NCI-H128 (cell line): Measurements from ENCODE around the gene ARID1B.

Experiments used
- DNase-seq: peaks from one replicate; lab custom pipeline; 2025; ENCODE audit not compliant: unreplicated experiment; lab: John Stamatoyannopoulos, UW

ARID1B gene

DNA sequence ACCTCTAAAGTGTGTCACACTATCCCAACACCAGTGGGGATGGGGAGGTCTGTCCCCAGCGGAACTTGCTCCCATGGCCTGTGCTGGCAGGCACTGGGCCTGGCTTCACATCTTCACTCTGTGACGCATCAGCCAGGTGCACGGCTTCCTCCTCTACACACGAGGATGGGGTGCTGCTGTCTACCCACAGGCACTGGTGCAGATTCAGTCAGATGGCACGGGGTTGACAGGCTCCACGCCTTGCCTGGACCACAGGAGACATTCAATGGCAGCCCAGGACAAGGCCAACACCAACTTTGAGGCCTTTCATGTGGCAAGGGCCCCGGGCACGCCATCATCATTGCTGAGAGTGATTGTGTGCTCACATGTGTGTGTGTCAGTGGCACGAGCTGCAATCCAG, 453.7 kb downstream of the ARID1B start:
- no peak for DNase-seq

DNA sequence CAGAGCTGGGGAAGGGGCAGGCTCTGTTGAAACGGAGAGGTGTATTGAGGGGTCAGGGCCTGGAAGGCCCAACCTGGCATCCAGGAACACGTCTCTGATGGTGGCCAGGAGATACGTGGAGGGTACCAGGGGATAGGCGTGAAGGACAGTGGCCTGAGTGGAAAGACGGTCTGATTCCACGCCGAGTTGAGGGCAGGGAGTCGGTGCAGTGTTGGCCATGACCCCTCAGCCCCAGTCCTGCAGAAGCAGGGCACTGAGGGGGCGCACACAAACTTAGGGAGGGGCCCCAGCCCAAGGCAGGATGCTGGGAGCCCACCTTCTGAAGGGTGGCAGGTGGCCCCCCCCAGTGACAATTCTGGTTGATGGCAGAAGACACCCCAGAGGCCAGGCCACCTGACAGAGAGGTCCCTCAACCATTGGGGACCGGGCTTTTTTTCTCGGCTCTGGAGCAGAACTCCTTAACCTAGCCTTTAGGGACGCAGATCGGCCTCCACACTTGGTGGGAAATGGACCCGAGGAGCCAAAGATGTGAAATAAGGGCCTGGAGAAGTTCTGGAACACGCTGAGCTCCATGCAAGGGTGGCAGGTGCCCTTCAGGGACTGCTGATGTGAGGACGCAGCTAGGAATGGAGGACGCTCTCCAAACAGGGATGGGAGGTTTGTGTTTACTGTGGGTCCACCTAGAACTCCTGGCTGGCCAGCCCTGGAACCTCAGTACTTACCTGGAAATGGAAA, 455.1 kb downstream of the ARID1B start:
- DNase-seq = no peak

DNA sequence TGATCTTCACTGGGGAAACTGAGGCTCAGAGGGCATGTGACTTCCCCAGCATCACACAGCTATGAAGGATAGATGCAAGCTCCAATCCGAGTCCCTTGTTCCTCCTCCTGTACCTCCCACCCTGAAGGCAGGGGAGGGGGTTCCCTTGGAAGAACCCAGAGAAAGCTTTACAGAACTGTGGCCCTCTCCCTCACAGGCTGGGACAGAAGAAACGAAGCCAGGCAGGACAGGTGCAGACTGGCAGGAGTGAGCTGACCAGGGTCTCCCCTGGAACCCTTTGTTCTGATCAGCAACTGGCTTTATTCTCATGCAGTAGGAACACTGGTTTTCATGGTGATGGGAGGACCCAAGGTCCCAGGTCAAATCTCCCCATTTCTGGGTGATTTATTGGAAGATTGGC, 456.0 kb downstream of the ARID1B start:
- DNase-seq = no peak

DNA sequence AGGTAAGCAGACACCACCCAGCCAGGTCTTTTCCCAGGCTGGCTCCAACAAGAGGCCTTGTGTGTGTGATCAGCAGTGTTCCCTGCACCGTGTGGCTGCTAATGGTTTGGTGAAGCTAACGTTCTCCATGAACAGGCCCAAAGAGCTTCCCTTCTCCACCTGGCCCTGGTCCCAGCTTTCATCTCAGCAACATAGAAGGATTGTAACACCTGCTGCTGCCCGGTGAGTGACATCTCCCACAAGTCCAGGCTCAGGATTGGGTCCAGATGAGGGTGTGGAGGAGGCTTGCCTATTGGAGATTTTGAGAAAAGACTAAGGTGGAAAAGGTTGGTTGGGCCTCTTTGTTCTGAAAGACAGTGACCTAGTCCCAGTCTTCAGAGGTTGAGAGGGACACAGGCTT, 456.5 kb downstream of the ARID1B start:
- DNase-seq = no peak

DNA sequence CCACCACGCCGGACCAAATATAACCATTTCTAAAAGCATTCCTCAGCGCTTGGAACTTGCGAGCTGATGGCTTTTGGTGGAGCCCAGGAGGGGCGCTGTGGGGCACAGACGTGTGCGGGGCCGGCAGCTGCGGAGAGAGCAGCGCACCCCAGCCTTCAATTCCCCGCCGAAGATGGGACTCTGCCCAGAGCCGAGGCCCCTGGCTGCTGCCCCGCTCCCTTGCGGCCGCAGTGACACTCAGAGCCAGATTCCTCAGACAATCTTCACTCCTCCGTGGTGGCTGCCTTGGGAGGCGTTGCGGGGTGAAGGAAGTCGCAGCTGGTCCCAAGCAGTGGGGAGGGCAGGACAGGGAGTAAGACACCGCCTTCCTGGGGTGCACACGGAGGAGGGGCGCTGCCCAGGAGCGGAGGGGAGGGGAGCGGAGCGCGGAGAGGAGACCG, 458.4 kb downstream of the ARID1B start:
- DNase-seq = no peak

DNA sequence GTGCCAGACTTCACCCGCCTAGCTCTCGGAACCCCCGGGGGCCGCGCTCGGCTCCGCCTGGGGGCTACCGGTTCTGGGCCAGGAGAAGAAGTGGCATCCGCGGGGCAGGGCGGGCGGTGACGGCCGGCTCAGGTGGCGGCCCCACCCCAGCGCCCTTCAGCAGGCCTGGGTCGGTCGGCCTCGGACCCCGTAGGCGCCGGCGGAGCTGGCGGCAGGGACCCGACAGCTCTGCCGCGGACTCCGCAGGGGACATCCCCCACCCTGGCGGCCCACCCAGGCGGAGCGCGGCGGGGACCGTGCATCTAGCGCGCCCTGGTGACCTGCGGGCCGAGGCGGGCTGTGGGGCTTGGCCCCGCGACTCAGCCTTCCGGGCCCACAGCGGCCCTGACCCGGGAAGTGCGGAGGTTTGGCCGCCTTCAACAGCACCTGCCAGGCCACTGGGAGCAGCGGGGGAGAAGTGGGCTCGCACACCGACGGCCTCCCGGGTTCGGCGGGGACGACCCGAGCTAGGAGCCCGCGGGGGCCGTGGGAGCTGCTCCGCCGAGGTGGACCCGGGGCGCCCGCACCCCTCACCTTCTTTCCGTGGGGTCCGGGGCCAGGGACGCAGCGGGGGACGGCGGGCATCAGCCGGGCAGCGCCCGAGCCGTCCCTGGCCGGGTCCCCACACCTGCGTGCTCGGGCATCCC, 459.0 kb downstream of the ARID1B start:
- DNase-seq = no peak

DNA sequence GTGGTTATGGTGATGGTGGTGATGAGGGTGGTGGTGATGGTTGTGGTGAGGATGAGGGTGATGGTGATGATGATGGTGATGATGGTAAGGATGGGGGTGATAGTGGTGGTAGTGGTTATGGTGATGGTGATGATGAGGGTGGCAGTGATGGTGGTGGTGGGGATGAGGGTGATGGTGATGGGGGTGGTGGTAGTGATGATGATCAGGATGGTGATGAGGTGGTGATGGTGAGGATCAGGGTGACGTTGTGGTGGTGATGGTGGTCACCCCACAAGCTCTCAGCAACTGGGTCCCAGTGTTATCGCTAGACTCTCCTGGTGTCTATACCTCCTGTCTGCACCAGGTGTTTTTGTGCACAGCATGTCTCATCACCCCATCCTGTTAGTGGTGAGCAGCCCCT, 461.2 kb downstream of the ARID1B start:
- DNase-seq = no peak

DNA sequence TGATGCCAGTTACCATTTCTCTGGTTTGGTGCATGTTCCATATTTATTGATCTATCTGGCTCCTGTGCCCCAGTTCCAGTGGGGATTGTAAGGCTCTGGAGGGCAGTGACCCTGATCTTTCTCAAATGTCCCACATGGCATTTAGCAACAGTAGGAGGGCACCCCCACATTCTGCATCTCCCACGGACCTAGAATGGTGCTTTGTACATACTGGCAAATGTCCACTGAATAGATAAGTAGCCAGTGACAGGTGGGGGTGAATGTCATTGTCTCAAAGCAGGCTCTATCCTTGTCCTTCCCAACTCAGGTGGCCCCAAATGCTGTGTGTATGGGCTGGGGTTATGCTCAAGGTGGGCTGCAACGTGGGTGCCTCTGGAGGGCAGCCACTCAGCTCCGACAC, 462.0 kb downstream of the ARID1B start:
- no peak for DNase-seq

DNA sequence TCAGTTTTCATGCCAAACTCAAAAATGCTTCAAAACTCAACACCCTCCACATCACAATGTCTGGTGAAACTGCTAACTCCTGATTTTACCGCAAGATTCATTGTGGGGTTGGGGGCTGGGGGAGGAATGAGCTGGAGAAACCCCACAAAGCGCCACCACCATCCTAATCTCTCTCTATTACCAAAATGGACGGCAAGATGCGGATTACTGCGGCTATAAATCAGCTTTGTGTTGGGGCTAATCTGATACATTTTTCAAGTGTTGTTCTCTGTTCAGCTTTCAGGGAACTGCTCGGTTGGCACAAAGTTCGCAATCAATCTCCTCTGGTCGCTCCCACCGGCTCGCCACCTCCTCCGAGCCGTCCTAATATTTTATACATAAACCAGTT, 462.5 kb downstream of the ARID1B start:
- DNase-seq = no peak

DNA sequence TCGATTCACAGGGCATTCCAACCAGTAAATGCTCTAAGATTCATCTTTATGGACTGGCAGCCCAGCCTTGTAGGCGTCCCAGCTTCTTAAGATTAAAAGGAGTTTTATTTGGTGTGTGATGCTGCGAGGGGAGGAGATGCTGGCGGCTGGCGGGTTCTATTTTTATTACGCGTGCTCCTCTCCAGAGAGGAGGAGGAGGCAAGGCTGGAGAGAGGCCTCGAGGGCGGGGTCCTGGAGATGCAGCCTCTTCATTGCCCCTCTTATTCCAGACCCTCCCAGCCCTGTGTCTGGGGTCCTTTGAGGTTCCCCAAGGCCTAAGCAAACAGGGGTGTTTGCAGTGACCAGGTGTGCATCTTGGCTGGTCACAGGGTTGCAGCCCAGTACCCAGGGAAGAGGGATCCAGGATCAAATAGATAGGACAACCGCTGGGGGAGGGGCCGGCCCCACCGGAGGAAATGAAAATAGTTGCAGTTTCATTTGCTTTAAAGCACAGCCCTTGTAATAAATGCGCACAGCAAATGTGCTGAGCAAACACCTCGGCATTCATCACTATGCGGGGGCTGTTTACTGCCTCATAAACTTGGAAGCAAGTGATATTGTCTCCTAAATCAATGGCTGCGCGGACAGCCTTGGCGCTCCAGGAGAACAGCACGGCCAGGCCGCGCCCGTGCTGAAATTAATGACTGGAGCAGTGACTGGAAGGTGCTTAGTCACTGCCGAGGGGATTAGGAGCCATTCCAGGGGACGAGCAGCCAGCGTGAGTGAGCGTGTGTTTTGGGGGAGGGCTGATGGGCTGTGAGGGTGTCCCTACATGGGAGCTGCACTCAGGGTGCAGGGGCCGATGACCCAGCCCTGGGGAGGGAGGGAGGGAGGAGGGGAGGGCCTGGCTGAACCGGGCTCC, 463.1 kb downstream of the ARID1B start:
- DNase-seq = no peak

DNA sequence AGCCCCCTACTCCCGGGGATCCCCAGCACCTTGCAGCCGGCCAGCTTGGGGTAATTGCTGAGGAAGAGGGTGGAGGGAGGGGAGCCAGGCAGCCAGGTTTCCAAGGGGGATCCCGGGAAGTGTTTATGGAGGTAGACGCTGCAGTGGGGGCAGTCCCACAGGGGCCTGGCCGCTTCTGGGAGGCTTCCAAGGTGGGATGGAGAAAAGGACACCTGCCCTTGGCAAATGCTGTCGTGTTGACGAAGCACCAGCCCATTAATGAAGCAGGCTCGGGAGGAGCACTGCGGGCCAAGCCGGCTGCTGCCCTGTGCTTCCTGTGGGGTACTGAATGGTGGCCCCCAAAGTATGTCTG, 463.8 kb downstream of the ARID1B start:
- no peak for DNase-seq

DNA sequence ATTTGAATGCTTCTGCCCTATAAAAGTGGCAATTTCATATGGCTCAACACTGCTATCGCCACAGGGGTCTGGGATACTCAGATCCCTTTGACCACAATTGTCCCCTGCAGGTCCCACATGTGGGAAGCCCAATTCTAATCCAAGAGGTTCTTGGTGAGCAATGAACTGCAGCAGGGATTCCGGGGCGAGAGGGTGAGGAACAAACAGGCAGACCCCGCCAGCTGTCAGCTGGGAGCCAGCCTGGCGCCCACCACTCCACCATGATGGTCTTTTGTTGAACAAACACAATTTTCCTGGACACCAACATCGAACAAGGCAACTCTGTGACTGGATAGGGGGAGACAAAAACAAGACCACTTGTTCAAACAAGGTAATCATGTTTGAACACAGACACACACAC, 465.6 kb downstream of the ARID1B start:
- no peak for DNase-seq

DNA sequence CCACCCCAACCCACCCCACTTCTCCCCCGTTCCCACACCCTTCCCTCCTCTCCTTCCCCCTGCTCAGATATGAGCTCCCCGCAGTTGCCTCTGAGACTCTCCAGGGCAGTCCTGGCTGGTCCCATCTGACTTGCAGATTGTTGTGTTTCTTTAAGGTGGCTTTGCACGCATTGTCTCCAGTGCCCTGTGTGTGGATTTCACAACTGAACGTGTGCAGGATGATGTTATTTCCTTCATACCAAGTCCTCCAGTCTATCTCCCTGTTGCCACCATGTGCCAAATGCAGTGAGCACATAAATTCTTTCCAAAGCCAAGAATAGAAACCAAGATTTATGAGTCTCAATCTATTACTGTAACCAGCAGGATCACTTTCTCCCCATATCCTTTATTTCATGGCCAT, 467.0 kb downstream of the ARID1B start:
- DNase-seq = no peak

DNA sequence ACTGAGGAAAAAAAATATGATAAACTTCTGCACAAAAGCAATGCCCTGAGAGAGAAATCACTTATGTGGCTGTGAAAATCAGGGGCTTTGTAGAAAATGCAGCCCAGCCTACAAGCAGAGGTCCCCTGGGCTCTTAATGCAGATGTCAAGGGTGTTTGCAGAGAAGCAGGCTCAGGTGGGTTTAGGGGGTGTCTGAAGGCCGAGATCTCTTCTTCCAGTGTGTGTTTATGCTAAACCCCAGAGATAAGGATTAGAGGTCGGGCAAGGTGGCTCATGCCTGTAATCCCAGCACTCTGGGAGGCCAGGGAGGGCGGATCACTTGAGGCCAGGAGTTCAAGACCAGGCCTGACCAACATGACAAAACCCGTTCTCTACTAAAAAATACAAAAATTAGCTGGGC, 467.6 kb downstream of the ARID1B start:
- no peak for DNase-seq

DNA sequence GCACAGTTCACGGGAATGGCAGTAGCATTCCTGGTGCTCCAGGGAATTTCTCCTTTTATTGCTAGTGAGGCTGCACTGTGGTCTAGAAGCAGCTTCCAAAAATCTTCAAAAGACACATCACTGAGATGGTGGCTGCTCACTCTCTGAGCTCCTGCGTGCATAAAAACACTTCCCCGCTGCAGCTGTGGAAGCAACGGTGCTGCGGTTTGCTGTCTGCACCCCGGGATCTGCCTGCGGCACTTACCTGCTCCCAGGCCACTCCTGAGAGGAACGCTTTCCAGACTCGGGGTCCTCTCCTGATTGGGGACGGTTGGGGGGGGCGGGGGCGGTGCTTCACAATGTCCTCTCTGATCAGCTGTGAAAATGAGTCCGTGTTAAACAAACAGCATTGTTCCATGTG, 468.3 kb downstream of the ARID1B start:
- no peak for DNase-seq

DNA sequence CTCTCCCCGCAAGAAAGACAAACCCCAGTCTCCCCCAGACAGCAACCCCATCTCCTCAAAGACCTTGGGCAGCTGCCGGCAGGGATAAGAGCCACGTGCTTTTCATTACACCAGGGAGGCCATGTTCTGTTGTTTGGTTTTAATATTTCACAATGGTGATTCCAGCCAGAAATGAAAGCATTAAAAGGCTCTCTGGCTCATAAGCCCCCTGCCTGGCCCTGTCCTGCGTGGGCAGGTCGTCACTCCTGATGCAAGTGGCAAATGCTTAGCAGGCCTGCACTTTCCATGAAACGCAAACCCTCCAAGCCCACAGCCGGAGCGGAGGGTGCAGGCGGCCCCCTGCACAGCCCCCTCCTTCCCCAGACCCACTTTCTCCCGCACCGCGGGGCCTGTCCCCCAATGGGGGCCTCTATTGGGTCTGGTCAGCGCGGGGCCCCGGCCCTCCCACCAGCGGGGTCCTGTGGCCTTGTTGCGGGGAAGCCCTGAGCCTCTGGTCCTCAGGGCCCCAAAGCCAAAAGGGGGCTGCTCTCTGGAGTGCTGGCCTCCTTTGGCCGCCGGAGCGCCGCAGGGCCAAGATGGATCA, 469.0 kb downstream of the ARID1B start:
- DNase-seq = no peak

DNA sequence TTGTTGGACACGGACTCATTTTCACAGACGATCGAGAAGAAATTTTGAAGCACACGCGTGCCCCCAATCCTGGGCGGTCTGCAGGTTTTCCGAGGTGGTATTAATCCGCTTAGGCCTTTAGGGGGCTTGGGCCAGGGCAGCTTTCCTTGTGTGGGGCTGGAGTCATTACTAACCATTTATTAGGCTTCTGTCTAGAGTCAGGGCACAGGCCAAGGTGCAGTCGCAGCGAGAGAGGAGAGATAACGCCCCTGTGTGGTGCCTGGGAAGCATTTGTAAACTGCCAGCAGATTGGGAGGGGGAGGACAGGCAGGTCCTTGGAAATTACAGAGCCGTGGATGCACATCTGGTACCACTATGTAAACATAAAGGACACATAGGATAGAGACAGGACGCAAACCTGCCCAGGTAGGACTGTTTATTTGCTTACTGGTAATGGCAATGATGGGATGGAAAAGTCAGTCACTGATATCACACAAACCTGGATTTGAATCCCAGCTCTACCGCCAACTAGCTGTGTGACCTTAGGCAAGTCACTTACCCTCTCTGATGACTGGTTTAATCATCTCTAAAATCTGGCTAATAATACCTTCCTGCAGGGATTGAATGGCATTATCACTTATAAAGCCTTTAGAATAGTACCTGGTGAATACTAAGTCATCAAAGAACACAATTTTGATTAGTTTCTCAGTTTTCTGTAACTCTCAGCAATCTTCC, 469.8 kb downstream of the ARID1B start:
- DNase-seq = no peak

DNA sequence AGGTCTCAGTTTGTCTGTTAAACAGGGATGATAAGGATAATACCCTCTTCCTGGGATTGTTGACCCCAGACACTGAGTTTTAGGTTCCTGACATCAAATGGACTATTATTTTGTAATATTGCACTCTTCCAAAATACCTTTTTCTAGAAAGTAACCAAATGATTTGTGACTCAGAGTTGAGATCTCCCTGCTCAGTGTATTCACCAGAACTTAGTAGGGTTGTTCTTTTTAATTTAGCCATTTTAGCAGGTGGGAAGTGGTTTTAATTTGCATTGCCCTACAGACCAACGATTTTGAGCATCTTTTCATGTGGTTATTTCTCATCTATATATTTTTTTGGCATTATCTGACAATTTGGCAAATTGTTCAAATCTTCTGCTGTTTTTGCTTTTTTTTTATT, 471.1 kb downstream of the ARID1B start:
- no peak for DNase-seq

DNA sequence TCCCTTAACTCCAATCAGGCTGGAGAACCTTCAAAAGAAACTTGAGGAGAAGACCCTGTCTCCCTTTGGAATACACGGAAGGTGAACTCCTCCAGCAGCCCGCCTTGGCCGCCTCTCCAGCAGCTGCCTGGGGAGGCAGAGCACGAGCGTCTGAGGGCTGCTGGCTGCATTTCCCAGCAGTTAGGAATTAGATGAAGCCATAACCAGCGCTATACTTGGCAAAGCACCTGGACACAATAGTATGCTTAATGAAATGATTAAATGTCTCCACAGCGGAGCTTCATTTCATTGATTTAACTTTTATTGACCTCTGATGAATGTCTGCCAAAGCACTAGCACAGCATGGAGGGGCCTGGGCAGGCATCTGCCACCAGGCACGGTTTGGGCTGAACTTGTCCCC, 472.6 kb downstream of the ARID1B start:
- DNase-seq = no peak

DNA sequence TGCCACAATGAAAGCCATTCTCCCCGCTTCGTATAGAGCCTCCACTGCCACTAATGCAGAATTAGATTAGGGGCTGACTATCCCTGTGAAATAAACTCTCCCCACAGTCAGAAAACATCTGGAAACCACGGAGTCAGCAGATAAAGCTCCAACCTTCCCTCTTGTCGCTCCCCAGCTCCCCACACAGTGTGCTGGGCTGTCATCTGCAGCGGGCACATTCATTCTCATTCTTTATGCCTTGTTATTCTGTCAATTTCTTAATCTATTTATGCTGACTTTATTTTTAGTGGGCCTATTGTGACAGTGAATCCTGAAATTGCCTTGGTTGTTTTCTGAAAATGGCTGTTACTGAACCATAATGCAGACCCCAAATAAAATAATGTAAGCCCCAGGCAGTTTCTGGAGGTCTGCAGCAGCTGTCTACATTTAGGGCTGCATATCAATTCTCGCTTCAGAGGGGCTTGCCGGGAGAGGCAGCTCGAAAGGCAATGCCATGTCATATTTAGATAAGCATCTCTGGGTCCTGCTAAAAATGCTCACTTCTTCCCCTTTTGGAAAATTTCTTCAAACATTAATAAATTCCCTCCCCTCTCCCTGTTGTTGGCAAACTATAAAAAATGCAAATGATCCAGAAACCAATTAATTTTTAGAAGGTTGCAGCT, 474.5 kb downstream of the ARID1B start:
- no peak for DNase-seq
